ENCODE results near the gene ONECUT3. TPM values are rescaled to one million over a fixed set of nuclear protein-coding genes. Genes with fewer than 3 reads are reported as not detected.

ONECUT3 gene
- total and polyA plus RNA-seq, 10 of the 15 experiments (the other 5 are each of a cell fraction or from before 2014, with no cell fraction given) = not detected

- FAIRE-seq = no peak
- no peaks in the 10 kb centered on the region for H3K36me3 ChIP-seq (ENCODE audit: control insufficient read depth in 2 of 2, insufficient read depth in 2 of 2, low read length in 1 of 2)
- SMC1A ChIA-PET (ENCODE audit: uncharacterized antibody, unreplicated experiment) = no interaction called here
- TF ChIP-seq SKIL (IDR thresholded peaks at IDR 0.05; ENCODE audit: low read depth, poor library complexity, severe bottlenecking) (no peak), DPF2 (IDR thresholded peaks at IDR 0.05) (no peak), CHD2 (IDR thresholded peaks at IDR 0.05; ENCODE audit: borderline replicate concordance, low read depth, low read length) (no peak), FOS (IDR thresholded peaks at IDR 0.05; ENCODE audit: borderline replicate concordance, extremely low read depth, insufficient read length) (no peak), NBN (IDR thresholded peaks at IDR 0.05) (no peak), SMARCA5 (IDR thresholded peaks at IDR 0.05) (no peak), CEBPB (IDR thresholded peaks at IDR 0.05; ENCODE audit: borderline replicate concordance in 1 of 2, low read depth in 2 of 2, low read length in 2 of 2) (no peak), PRDM15 (CRISPR knock-in tag; IDR thresholded peaks at IDR 0.05) (no peak), NFYB (IDR thresholded peaks at IDR 0.05; ENCODE audit: insufficient read depth, low read depth, low read length) (no peak), CHD1 (IDR thresholded peaks at IDR 0.05; ENCODE audit: low read depth, low read length) (no peak), SMC3 (IDR thresholded peaks at IDR 0.05; ENCODE audit: borderline replicate concordance, low read length) (no peak), BCLAF1 (IDR thresholded peaks at IDR 0.05) (no peak), ZBTB33 (IDR thresholded peaks at IDR 0.05) (no peak)
These were observed 36.9 kb downstream of the ONECUT3 start for GRCh38 chr19:1790054-1790792.

More at GRCh38 chr19:1790054-1790792, 36.9 kb downstream of the ONECUT3 start:
- ChIA-PET POLR2A (no interaction called here), CTCF (no interaction called here), RAD21 (ENCODE audit: unreplicated experiment) (no interaction called here)
- Histone ChIP-seq H3K4me1 (ENCODE audit: control insufficient read depth, insufficient read depth, low read length) (no peaks in the 10 kb centered on the region), H2AFZ (ENCODE audit: control insufficient read depth, low read depth, low read length) (no peak overlapping the region), H3K9ac (ENCODE audit: control insufficient read depth, insufficient read depth, low read length) (no peak overlapping the region), H3K4me2 (ENCODE audit: control insufficient read depth, insufficient read depth) (no peak overlapping the region), H4K20me1 (ENCODE audit: control insufficient read depth, insufficient read depth) (no peaks in the 10 kb centered on the region), H3K4me3 (no peak overlapping the region), H3K79me2 (ENCODE audit: control insufficient read depth, insufficient read depth, low read length) (no peaks in the 10 kb centered on the region), H3K9me3 (replicated peaks; ENCODE audit: control insufficient read depth, insufficient read depth, low read length) (peaks cover 2% of the 10 kb centered on the region; the same call in 1 of the 3 replicates), H3K27ac (ENCODE audit: control insufficient read depth, insufficient read depth) (no peak overlapping the region), H3K27me3 (replicated peaks in 1 of 2; ENCODE audit: control insufficient read depth in 2 of 2, insufficient read depth in 2 of 2, low read length in 1 of 2) (no peaks in the 10 kb centered on the region)
- BruUV-seq (replicated peaks) = no TSS peak
- no peak for ATAC-seq
- DNase-seq (ENCODE audit: low read depth, low spot score) = no peak
- no CpG with 5 or more reads among the region's 7 CpGs for WGBS (ENCODE audit: insufficient coverage, insufficient replicate concordance, low lambda C conversion rate, missing lambda C conversion rate)
- intact Hi-C loops (cut with micrococcal nuclease; ENCODE audit: unreplicated experiment) = no loop called here
- in situ Hi-C loops (cut with MboI) = no loop called here
